Fibroblast of skin of left biceps (primary cell): ENCODE measurements around the gene SENP1.

Source experiments
- DNase-seq, 2 experiments: peaks; one replicate each; pipeline ENCODE4 v3.0.0-alpha.2; 2013; ENCODE audit warnings: low read depth in 2 of 2

The SENP1 gene

GRCh38 chr12:48067250-48067938 is 38.5 kb downstream of the SENP1 start:
- DNase-seq: no peak

- DNase-seq: no peak
These were observed 40.8 kb downstream of the SENP1 start for GRCh38 chr12:48065041-48065440.

GRCh38 chr12:48063530-48063929 is 42.3 kb downstream of the SENP1 start:
- DNase-seq: no peak

- DNase-seq: no peak
These were observed 43.8 kb downstream of the SENP1 start for GRCh38 chr12:48061938-48062719.

GRCh38 chr12:48060474-48060873 is 45.4 kb downstream of the SENP1 start:
- no peak for DNase-seq

- no peak for DNase-seq
These were observed 47.1 kb downstream of the SENP1 start for GRCh38 chr12:48058771-48059170.

GRCh38 chr12:48054955-48055821 is 50.7 kb downstream of the SENP1 start:
- no peak for DNase-seq

- DNase-seq: no peak
These were observed 52.0 kb downstream of the SENP1 start for GRCh38 chr12:48053883-48054282.

GRCh38 chr12:48053122-48053521 is 52.8 kb downstream of the SENP1 start:
- DNase-seq: no peak

- DNase-seq: no peak
These were observed 54.2 kb downstream of the SENP1 start for GRCh38 chr12:48051681-48052080.

GRCh38 chr12:48050174-48050573 is 55.7 kb downstream of the SENP1 start:
- no peak for DNase-seq

GRCh38 chr12:48045965-48046518 is 59.8 kb downstream of the SENP1 start:
- no peak for DNase-seq

GRCh38 chr12:48045061-48045846 is 60.6 kb downstream of the SENP1 start:
- no peak for DNase-seq

- DNase-seq: no peak
These were observed 61.5 kb downstream of the SENP1 start for GRCh38 chr12:48044396-48044795.

- DNase-seq: no peak
These were observed 62.1 kb downstream of the SENP1 start for GRCh38 chr12:48043771-48044170.

- no peak for DNase-seq
These were observed 64.1 kb downstream of the SENP1 start for GRCh38 chr12:48041591-48042423.

- no peak for DNase-seq
These were observed 65.5 kb downstream of the SENP1 start for GRCh38 chr12:48040354-48040753.

GRCh38 chr12:48039151-48039550 is 66.7 kb downstream of the SENP1 start:
- no peak for DNase-seq

- DNase-seq: no peak
These were observed 67.8 kb downstream of the SENP1 start for GRCh38 chr12:48038085-48038484.

GRCh38 chr12:48037267-48037915 is 68.5 kb downstream of the SENP1 start:
- DNase-seq: peak; percentile 47 to 51
